A673 (cell line): ENCODE measurements around the gene NSG2.

Experiments
- CTCF ChIP-seq: fragments of 300-800, 200-600 bp; sonication (generic); conservative IDR thresholded peaks from 2 replicates; pipeline ENCODE4 v1.5.1; 2017; ENCODE audit warnings: low read depth, mild to moderate bottlenecking, antibody characterized with exemption, low read length, moderate library complexity, mixed read lengths
- EZH2 ChIP-seq: fragments of 200-600 bp; sonication (generic); IDR thresholded peaks from 2 replicates; pipeline ENCODE4 v1.6.1; 2017; ENCODE audit warnings: borderline replicate concordance, low read depth, mild to moderate bottlenecking, mixed read lengths, antibody characterized with exemption, low read length; ENCODE audit not compliant: poor library complexity, severe bottlenecking

DNA sequence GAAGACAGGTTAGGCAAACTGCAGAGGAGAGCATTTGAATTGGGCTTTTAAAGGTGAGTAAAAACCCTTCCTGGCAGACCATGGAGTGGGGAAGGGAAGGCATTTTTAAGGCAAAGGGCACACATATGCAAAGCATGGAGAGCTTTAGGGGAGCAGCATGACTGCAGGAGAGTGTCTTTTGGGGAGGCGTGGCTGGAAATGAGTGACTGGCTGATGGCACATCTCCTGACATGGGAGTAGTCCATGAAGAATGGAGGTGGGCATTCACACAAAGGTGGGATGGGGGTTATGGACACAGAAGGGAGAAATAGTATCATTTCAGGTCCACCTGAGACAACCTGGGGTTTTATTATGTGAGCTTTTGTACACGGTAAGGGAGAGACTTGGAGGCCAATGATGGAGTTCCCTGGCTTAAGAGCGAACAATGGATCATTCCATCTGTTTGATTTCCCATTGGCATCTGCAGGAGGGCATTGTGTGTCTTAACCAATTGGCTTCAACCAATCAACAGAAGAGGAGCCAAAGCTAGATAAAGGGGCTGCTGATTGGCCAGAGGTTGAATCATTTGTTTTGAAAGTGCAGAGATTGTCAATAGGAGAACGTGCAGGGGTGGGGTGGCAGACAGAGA lies 2.1 kb downstream of the NSG2 start:
- TF ChIP-seq CTCF (no peak), EZH2 (no peak)
